Suppressor macrophage (primary cell): Measurements from ENCODE around the gene RAN.
"Not testable (repeated sequence)": the region's sequence is repeated elsewhere in the genome, so short reads cannot be mapped to it uniquely, and the experiment has no call there.

Experiments used
- DNase-seq, 4 experiments: peaks; one replicate each; pipeline ENCODE4 v3.0.0-alpha.2; 2020 to 2022

The RAN gene

GRCh38 chr12:130849561-130850417 is 22.1 kb upstream of the RAN start:
- DNase-seq: no peak

GRCh38 chr12:130850418-130851021 is 21.3 kb upstream of the RAN start:
- no peak for DNase-seq

GRCh38 chr12:130856088-130856487 is 15.8 kb upstream of the RAN start:
- DNase-seq: no peak

GRCh38 chr12:130858084-130858483 is 13.8 kb upstream of the RAN start:
- DNase-seq: no peak

GRCh38 chr12:130859161-130859560 is 12.7 kb upstream of the RAN start:
- DNase-seq: no peak

- no peak for DNase-seq
Observed at GRCh38 chr12:130860311-130860710, 11.6 kb upstream of the RAN start.

GRCh38 chr12:130862161-130862560 is 9.7 kb upstream of the RAN start:
- DNase-seq: no peak

- DNase-seq: not testable (repeated sequence)
Observed at GRCh38 chr12:130862771-130863170, 9.1 kb upstream of the RAN start.

- DNase-seq: no peak
Observed at GRCh38 chr12:130863298-130863697, 8.6 kb upstream of the RAN start.

- DNase-seq: no peak
Observed at GRCh38 chr12:130868412-130868811, 3.5 kb upstream of the RAN start.

- peak; percentile 83 to 93 (median 90) for DNase-seq
Observed at GRCh38 chr12:130870442-130871285, 1.2 kb upstream of the RAN start.

- peak; percentile 56 to 84 (median 66) for DNase-seq
Observed at GRCh38 chr12:130872179-130873096, 572 bp downstream of the RAN start.

- no peak for DNase-seq
Observed at GRCh38 chr12:130873106-130873795, 1.4 kb downstream of the RAN start.

GRCh38 chr12:130873825-130874224 is 2.0 kb downstream of the RAN start:
- no peak for DNase-seq

GRCh38 chr12:130874696-130875095 is 2.8 kb downstream of the RAN start:
- no peak for DNase-seq

- DNase-seq: no peak
Observed at GRCh38 chr12:130875193-130875592, 3.3 kb downstream of the RAN start.

- DNase-seq: not testable (repeated sequence)
Observed at GRCh38 chr12:130875708-130876107, 3.8 kb downstream of the RAN start.

GRCh38 chr12:130876297-130876696 is 4.4 kb downstream of the RAN start:
- DNase-seq: no peak

GRCh38 chr12:130876758-130877157 is 4.9 kb downstream of the RAN start:
- DNase-seq: no peak

GRCh38 chr12:130877333-130877732 is 5.5 kb downstream of the RAN start:
- no peak for DNase-seq
